Endothelial cell of umbilical vein (primary cell): ENCODE measurements around the gene SELP. TPM values are rescaled to one million over a fixed set of nuclear protein-coding genes. Genes with fewer than 3 reads are reported as not detected.
A peak's percentile ranks its signal among the peaks of the same experiment; 100 is the strongest.

Experiments used
- BruUV-seq: library from RNA; stranded (reverse); fragments of 400-500 nt; replicated peaks from 2 replicates; lab custom pipeline; 2021; lab: Mats Ljungman, UMichigan
- CTCF ChIA-PET: fragments of 300-600, 350-600 bp; sonication (Branson Sonifier 250); formaldehyde crosslinking; loops from one replicate; lab custom pipeline; 2021; ENCODE audit warnings: antibody characterized with exemption, inconsistent platforms; lab: Charles Lee
- POLR2A ChIA-PET: fragments of 300-600, 350-600 bp; sonication (Branson Sonifier 250); formaldehyde crosslinking; loops from one replicate; lab custom pipeline; 2021; ENCODE audit warnings: antibody characterized with exemption, inconsistent platforms; lab: Charles Lee
- DNase-seq: peaks from one replicate; pipeline ENCODE4 v3.0.0-alpha.2; 2011; ENCODE audit warnings: low read depth, low spot score
- FAIRE-seq: peaks from 2 replicates; lab custom pipeline; 2011; peaks lifted over from hg19 to GRCh38; lab: Jason Lieb, UNC
- H2AFZ ChIP-seq: 2 replicates; pipeline ENCODE4 v1.6.0; 2012; ENCODE audit warnings: low read depth, low read length, control low read depth, inconsistent platforms
- H3K27ac ChIP-seq: 2 replicates; pipeline ENCODE4 v1.5.1; 2011; ENCODE audit warnings: low read depth, mild to moderate bottlenecking, control low read depth, low read length, moderate library complexity; ENCODE audit not compliant: insufficient read depth
- H3K27me3 ChIP-seq, 2 experiments: 2 replicates each; pipeline versions ENCODE4 v1.6.0 to v1.6.1; 2011; ENCODE audit warnings: low read length in 2 of 2, mixed read lengths in 1 of 2; ENCODE audit not compliant: control insufficient read depth in 2 of 2, insufficient read depth in 2 of 2
- H3K36me3 ChIP-seq, 2 experiments: 2 replicates in 1 of 2; 3 replicates in 1 of 2; pipeline ENCODE4 v1.5.1; 2011; ENCODE audit warnings: low read length in 2 of 2, mild to moderate bottlenecking in 1 of 2, moderate library complexity in 1 of 2; ENCODE audit not compliant: control insufficient read depth in 2 of 2, insufficient read depth in 2 of 2; ENCODE audit errors: extremely low read depth in 1 of 2
- H3K4me1 ChIP-seq: 3 replicates; pipeline ENCODE4 v1.5.1; 2011; ENCODE audit warnings: mild to moderate bottlenecking, low read length; ENCODE audit not compliant: control insufficient read depth, insufficient read depth; ENCODE audit errors: extremely low read depth
- H3K4me2 ChIP-seq: 2 replicates; pipeline ENCODE4 v1.6.1; 2011; ENCODE audit warnings: low read length, control low read depth, mixed read lengths; ENCODE audit not compliant: insufficient read depth
- H3K4me3 ChIP-seq, 3 experiments: fragments of 200-600 bp in 1 of 3; sonication (generic), shearing (Covaris generic) in 1 of 3; replicated peaks in 1 of 3; 2 replicates each; pipeline ENCODE4 v1.5.1; 2011 to 2016; ENCODE audit warnings: control low read depth in 3 of 3, low read length in 3 of 3, mild to moderate bottlenecking in 2 of 3, inconsistent platforms in 1 of 3, low read depth in 1 of 3, moderate library complexity in 1 of 3; ENCODE audit not compliant: insufficient read depth in 1 of 3
- H3K79me2 ChIP-seq: 2 replicates; pipeline ENCODE4 v1.6.0; 2012; ENCODE audit warnings: low read length, inconsistent platforms; ENCODE audit not compliant: control insufficient read depth, insufficient read depth
- H3K9ac ChIP-seq: replicated peaks from 2 replicates; pipeline ENCODE3; 2011; ENCODE audit warnings: low read length, control low read depth; ENCODE audit not compliant: insufficient read depth; ENCODE audit errors: extremely low read depth
- H3K9me1 ChIP-seq: replicated peaks from 3 replicates; pipeline ENCODE4 v1.6.0; 2011; ENCODE audit warnings: mild to moderate bottlenecking, low read length; ENCODE audit not compliant: control insufficient read depth, insufficient read depth; ENCODE audit errors: extremely low read depth
- H3K9me3 ChIP-seq: replicated peaks from 2 replicates; pipeline ENCODE4 v1.5.1; 2012; ENCODE audit warnings: low read length, inconsistent platforms; ENCODE audit not compliant: control insufficient read depth, insufficient read depth
- H4K20me1 ChIP-seq: replicated peaks from 2 replicates; pipeline ENCODE3; 2011; ENCODE audit warnings: mild to moderate bottlenecking, low read length; ENCODE audit not compliant: control insufficient read depth, insufficient read depth; ENCODE audit errors: extremely low read depth
- EZH2 ChIP-seq: IDR thresholded peaks from 2 replicates; pipeline ENCODE4 v1.6.1; 2012; ENCODE audit warnings: borderline replicate concordance, low read depth, mild to moderate bottlenecking, moderate library complexity, low read length, inconsistent platforms; ENCODE audit not compliant: severe bottlenecking
- FOS ChIP-seq: IDR thresholded peaks from 2 replicates; pipeline ENCODE4 v1.6.1; 2011; ENCODE audit warnings: mild to moderate bottlenecking, low read length, moderate library complexity, borderline replicate concordance; ENCODE audit not compliant: insufficient read depth
- GATA2 ChIP-seq: IDR thresholded peaks from 2 replicates; pipeline ENCODE4 v1.7.0; 2011; ENCODE audit warnings: low read depth, mild to moderate bottlenecking, moderate library complexity, mixed read lengths, low read length; ENCODE audit not compliant: insufficient read length, insufficient read depth
- JUN ChIP-seq: IDR thresholded peaks from 2 replicates; pipeline ENCODE4 v1.6.1; 2011; ENCODE audit warnings: borderline replicate concordance, low read depth; ENCODE audit not compliant: insufficient read length, insufficient read depth
- MYC ChIP-seq: IDR thresholded peaks from one replicate; pipeline ENCODE4 v1.6.1; 2011; ENCODE audit warnings: mild to moderate bottlenecking, low read depth, low read length
- POLR2A ChIP-seq: IDR thresholded peaks from 2 replicates; pipeline ENCODE4 v1.6.1; 2012; ENCODE audit warnings: low read depth, mild to moderate bottlenecking, control low read depth, low read length
- POLR2AphosphoS5 ChIP-seq: IDR thresholded peaks from 2 replicates; pipeline ENCODE4 v1.6.1; 2012; ENCODE audit warnings: low read depth, mild to moderate bottlenecking, control low read depth, low read length, moderate library complexity; ENCODE audit not compliant: insufficient read depth
- dilution Hi-C: fragments of 300-500 bp; cut with MboI; formaldehyde crosslinking; loops from one replicate; pipeline ENCODE4 v1.15.0; 2019; ENCODE audit warnings: low sequenced_read_pairs; ENCODE audit not compliant: extremely low pct_ligation_motif_present
- intact Hi-C: fragments of 100-400 bp; cut with micrococcal nuclease; formaldehyde crosslinking; loops from one replicate; pipeline ENCODE4 v1.10.0; 2022
- polyA plus RNA-seq, 4 experiments: library from polyadenylated mRNA; depleted of rRNA in 3 of 4; stranded (reverse) in 3 of 4; unstranded in 1 of 4; fragments of >200 nt; gene quantifications; 2 replicates each; pipeline versions ENCODE4 v1.2.1 to v1.2.3, GENCODE V29; 2011 to 2012; ENCODE audit warnings: missing spikeins in 1 of 4
- total RNA-seq: library from RNA; stranded (reverse); gene quantifications from 2 replicates; pipeline ENCODE4 v1.2.3, GENCODE V29; 2021
- TF ChIP-seq, protein P1 (sequence below), 2 donors: IDR thresholded peaks; 1 replicate in 1 of 2; 2 replicates in 1 of 2; pipeline ENCODE4 v1.5.1; 2011; ENCODE audit warnings: low read length in 2 of 2, mild to moderate bottlenecking in 2 of 2, moderate library complexity in 2 of 2, control low read depth in 1 of 2, inconsistent platforms in 1 of 2, low read depth in 1 of 2; ENCODE audit not compliant: insufficient read depth in 1 of 2; ENCODE audit errors: extremely low read depth in 1 of 2
- TF ChIP-seq, protein P2 (sequence below): IDR thresholded peaks from 2 replicates; pipeline ENCODE4 v1.6.1; 2011; ENCODE audit not compliant: insufficient read depth, insufficient read length

The SELP gene
- total and polyA plus RNA-seq, 2 donors (not counting 3 experiments of a cell fraction or from before 2014, with no cell fraction given) = 1.3 to 1.6 TPM

DNA sequence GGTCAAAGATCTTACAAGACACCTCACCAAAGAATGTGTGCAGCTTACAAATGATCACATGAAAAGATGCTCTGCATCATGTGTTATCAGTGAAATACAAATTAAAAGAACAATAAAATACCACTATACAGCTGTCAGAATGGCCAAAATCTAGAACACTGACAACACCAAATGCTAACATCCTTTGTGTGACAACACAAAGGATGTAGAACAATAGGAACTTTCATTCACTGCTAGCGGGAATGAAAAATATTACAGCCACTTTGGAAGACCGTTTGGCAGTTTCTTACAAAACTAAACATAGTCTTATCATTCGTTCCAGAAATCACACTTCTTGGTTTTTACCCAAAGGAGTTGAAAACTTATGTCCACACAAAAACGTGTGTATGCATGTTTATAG is 20.6 kb upstream of the SELP start:
- no peaks in the 10 kb centered on the region for H4K20me1 ChIP-seq
- intact Hi-C loops = no loop called here
- TF ChIP-seq POLR2A = no peak
- TF ChIP-seq, protein P1, sequence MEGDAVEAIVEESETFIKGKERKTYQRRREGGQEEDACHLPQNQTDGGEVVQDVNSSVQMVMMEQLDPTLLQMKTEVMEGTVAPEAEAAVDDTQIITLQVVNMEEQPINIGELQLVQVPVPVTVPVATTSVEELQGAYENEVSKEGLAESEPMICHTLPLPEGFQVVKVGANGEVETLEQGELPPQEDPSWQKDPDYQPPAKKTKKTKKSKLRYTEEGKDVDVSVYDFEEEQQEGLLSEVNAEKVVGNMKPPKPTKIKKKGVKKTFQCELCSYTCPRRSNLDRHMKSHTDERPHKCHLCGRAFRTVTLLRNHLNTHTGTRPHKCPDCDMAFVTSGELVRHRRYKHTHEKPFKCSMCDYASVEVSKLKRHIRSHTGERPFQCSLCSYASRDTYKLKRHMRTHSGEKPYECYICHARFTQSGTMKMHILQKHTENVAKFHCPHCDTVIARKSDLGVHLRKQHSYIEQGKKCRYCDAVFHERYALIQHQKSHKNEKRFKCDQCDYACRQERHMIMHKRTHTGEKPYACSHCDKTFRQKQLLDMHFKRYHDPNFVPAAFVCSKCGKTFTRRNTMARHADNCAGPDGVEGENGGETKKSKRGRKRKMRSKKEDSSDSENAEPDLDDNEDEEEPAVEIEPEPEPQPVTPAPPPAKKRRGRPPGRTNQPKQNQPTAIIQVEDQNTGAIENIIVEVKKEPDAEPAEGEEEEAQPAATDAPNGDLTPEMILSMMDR (IDR thresholded peaks at IDR 0.05; ENCODE audit: extremely low read depth in 1 of 2, insufficient read depth in 1 of 2, low read depth in 1 of 2, low read length in 2 of 2) = no peak
- no peak for TF ChIP-seq POLR2AphosphoS5
- TF ChIP-seq MYC = no peak
- TF ChIP-seq, protein P2, sequence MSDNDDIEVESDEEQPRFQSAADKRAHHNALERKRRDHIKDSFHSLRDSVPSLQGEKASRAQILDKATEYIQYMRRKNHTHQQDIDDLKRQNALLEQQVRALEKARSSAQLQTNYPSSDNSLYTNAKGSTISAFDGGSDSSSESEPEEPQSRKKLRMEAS = no peak
- no peak for TF ChIP-seq GATA2
- POLR2A ChIA-PET = no interaction called here
- no peak overlapping the region for H3K27ac ChIP-seq
- H3K27me3 ChIP-seq = no peaks in the 10 kb centered on the region
- no peaks in the 10 kb centered on the region for H3K36me3 ChIP-seq
- FAIRE-seq (no peak), DNase-seq (peak; percentile 38)
- no peak overlapping the region for H3K9ac ChIP-seq
- no peak overlapping the region for H3K4me2 ChIP-seq
- dilution Hi-C loops = no loop called here
- no peak overlapping the region for H3K4me3 ChIP-seq
- no TSS peak for BruUV-seq
- no peaks in the 10 kb centered on the region for H3K4me1 ChIP-seq
- no peaks in the 10 kb centered on the region for H3K79me2 ChIP-seq
- CTCF ChIA-PET = interaction anchor here (1.1 kb wide), 1 partner anchor 61 kb away, joined by 3 read pairs; no protein-coding TSS in a partner anchor
- no peaks in the 10 kb centered on the region for H3K9me3 ChIP-seq
- no peak overlapping the region for H2AFZ ChIP-seq
- no peaks in the 10 kb centered on the region for H3K9me1 ChIP-seq

DNA sequence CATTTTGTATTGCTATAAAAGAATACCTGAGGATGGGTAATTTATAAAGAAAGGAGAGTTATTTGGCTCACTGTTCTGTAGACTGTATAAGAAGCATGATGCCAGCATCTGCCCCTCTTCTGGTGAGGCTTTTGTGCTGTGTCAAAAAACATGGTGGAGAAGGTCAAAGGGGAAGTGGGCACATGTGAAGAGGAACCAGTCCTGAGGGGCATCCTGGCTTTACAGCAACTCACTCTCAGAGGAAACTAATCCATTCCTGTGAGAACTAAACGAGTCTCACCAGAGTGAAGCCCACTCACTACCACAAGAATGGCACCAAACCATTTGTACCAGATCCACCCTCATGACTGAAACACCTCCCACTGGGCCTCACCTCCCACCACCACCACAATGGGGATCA is 18.8 kb upstream of the SELP start:
- dilution Hi-C loops = no loop called here
- Histone ChIP-seq H3K27me3 (no peaks in the 10 kb centered on the region), H4K20me1 (no peaks in the 10 kb centered on the region), H3K79me2 (no peaks in the 10 kb centered on the region), H3K4me2 (no peak overlapping the region), H2AFZ (no peak overlapping the region), H3K9me1 (no peaks in the 10 kb centered on the region), H3K36me3 (no peaks in the 10 kb centered on the region), H3K27ac (no peak overlapping the region), H3K4me1 (no peaks in the 10 kb centered on the region), H3K4me3 (no peak overlapping the region), H3K9ac (no peak overlapping the region), H3K9me3 (no peaks in the 10 kb centered on the region)
- TF ChIP-seq MYC (no peak), EZH2 (no peak), POLR2AphosphoS5 (no peak), JUN (no peak), POLR2A (no peak), FOS (no peak)
- TF ChIP-seq, protein P1 (IDR thresholded peaks at IDR 0.05; ENCODE audit: extremely low read depth in 1 of 2, insufficient read depth in 1 of 2, low read depth in 1 of 2, low read length in 2 of 2) = no peak
- CTCF ChIA-PET = no interaction called here
- DNase-seq (no peak), FAIRE-seq (no peak)
- no TSS peak for BruUV-seq
- intact Hi-C loops = no loop called here
- POLR2A ChIA-PET = no interaction called here
